Keratinocyte (primary cell): ENCODE data around the gene ALS2. TPM values are rescaled to one million over a fixed set of nuclear protein-coding genes. Genes with fewer than 3 reads are reported as not detected.

Experiments
- DNase-seq: peaks from one replicate; pipeline ENCODE4 v3.0.0-alpha.2; 2011; ENCODE audit warnings: low read depth, missing footprints, low spot score
- FAIRE-seq: peaks from 2 replicates; lab custom pipeline; 2011; peaks lifted over from hg19 to GRCh38; lab: Jason Lieb, UNC
- H2AFZ ChIP-seq: 2 replicates; pipeline ENCODE4 v1.6.0; 2012; ENCODE audit warnings: low read length, control low read depth, inconsistent platforms; ENCODE audit not compliant: control insufficient read depth
- H3K27ac ChIP-seq: 2 replicates; pipeline ENCODE4 v1.5.1; 2011; ENCODE audit warnings: low read length; ENCODE audit not compliant: control insufficient read depth, insufficient read depth
- H3K27me3 ChIP-seq: 3 replicates; pipeline ENCODE4 v1.6.0; 2011; ENCODE audit warnings: low read length; ENCODE audit not compliant: control insufficient read depth, insufficient read depth; ENCODE audit errors: extremely low read depth
- H3K36me3 ChIP-seq, 2 experiments: 2 replicates in 1 of 2; 3 replicates in 1 of 2; pipeline ENCODE4 v1.5.1; 2011; ENCODE audit warnings: low read length in 2 of 2, mild to moderate bottlenecking in 1 of 2; ENCODE audit not compliant: control insufficient read depth in 2 of 2, insufficient read depth in 2 of 2; ENCODE audit errors: extremely low read depth in 1 of 2
- H3K4me1 ChIP-seq: 3 replicates; pipeline ENCODE4 v1.5.1; 2011; ENCODE audit warnings: low read length; ENCODE audit not compliant: control insufficient read depth, insufficient read depth; ENCODE audit errors: extremely low read depth
- H3K4me2 ChIP-seq: 3 replicates; pipeline ENCODE4 v1.6.0; 2011; ENCODE audit warnings: low read depth, low read length; ENCODE audit not compliant: control insufficient read depth, insufficient read depth; ENCODE audit errors: extremely low read depth
- H3K4me3 ChIP-seq, 3 experiments: fragments of 200-600 bp in 1 of 3; sonication (generic) in 1 of 3; 2 replicates in 2 of 3; 3 replicates in 1 of 3; pipeline ENCODE4 v1.5.1; 2011 to 2016; ENCODE audit warnings: low read length in 3 of 3, mild to moderate bottlenecking in 3 of 3, control low read depth in 2 of 3, inconsistent platforms in 1 of 3, low read depth in 1 of 3, mixed read lengths in 1 of 3, mixed run types in 1 of 3, moderate library complexity in 1 of 3; ENCODE audit not compliant: control insufficient read depth in 2 of 3, insufficient read depth in 2 of 3; ENCODE audit errors: extremely low read depth in 1 of 3
- H3K79me2 ChIP-seq: 2 replicates; pipeline ENCODE4 v1.6.0; 2012; ENCODE audit warnings: low read length; ENCODE audit not compliant: control insufficient read depth, insufficient read depth
- H3K9ac ChIP-seq: 3 replicates; pipeline ENCODE4 v1.6.0; 2011; ENCODE audit warnings: low read length; ENCODE audit not compliant: control insufficient read depth, insufficient read depth; ENCODE audit errors: extremely low read depth
- H3K9me1 ChIP-seq: 3 replicates; pipeline ENCODE4 v1.6.0; 2011; ENCODE audit warnings: low read length; ENCODE audit not compliant: control insufficient read depth, insufficient read depth; ENCODE audit errors: extremely low read depth
- H3K9me3 ChIP-seq: 2 replicates; pipeline ENCODE4 v1.5.1; 2012; ENCODE audit warnings: low read depth, low read length; ENCODE audit not compliant: control insufficient read depth
- H4K20me1 ChIP-seq: 3 replicates; pipeline ENCODE4 v1.6.0; 2011; ENCODE audit warnings: low read length; ENCODE audit not compliant: control insufficient read depth, insufficient read depth; ENCODE audit errors: extremely low read depth
- CTCF ChIP-seq, 3 experiments: IDR thresholded peaks in 1 of 3; conservative IDR thresholded peaks in 1 of 3; optimal IDR thresholded peaks in 1 of 3; 2 replicates in 2 of 3; 3 replicates in 1 of 3; pipeline versions ENCODE3 to v1.5.1; 2011; ENCODE audit warnings: low read length in 3 of 3, mild to moderate bottlenecking in 3 of 3, moderate library complexity in 2 of 3, control low read depth in 1 of 3, inconsistent platforms in 1 of 3; ENCODE audit not compliant: insufficient read depth in 2 of 3; ENCODE audit errors: extremely low read depth in 1 of 3
- EZH2 ChIP-seq: IDR thresholded peaks from one replicate; pipeline ENCODE4 v1.6.1; 2012; ENCODE audit warnings: inconsistent platforms, mild to moderate bottlenecking, low read length, moderate library complexity
- dilution Hi-C: fragments of 300-500 bp; cut with MboI; formaldehyde crosslinking; loops from one replicate; pipeline ENCODE4 v1.7.0; 2020; ENCODE audit warnings: low sequenced_read_pairs; ENCODE audit not compliant: extremely low pct_ligation_motif_present
- polyA plus RNA-seq, 5 experiments: library from polyadenylated mRNA; depleted of rRNA in 3 of 5; stranded (reverse) in 3 of 5; stranded (forward) in 1 of 5; unstranded in 1 of 5; fragments of >200 nt; gene quantifications; 1 replicate in 1 of 5; 2 replicates in 3 of 5; 3 replicates in 1 of 5; pipeline versions ENCODE4 v1.2.1 to v1.2.3, GENCODE V29; 2011 to 2012; ENCODE audit warnings: missing spikeins in 2 of 5, low read depth in 1 of 5, low replicate concordance in 1 of 5

Gene ALS2
- polyA plus RNA-seq, 1 donor (not counting 4 experiments of a cell fraction or from before 2014, with no cell fraction given): 25.8 TPM

GRCh38 chr2:201669865-201670264, 110.9 kb downstream of the ALS2 start:
- no peak for FAIRE-seq
- dilution Hi-C loops: no loop called here

GRCh38 chr2:201668402-201668910, 112.3 kb downstream of the ALS2 start:
- H3K79me2 ChIP-seq: no peaks in the 10 kb centered on the region
- H4K20me1 ChIP-seq: no peaks in the 10 kb centered on the region
- H3K9me3 ChIP-seq: no peaks in the 10 kb centered on the region
- H3K36me3 ChIP-seq: no peaks in the 10 kb centered on the region
- DNase-seq (no peak), FAIRE-seq (no peak)
- no peak overlapping the region for H3K9ac ChIP-seq
- no peak overlapping the region for H3K4me2 ChIP-seq
- TF ChIP-seq CTCF (optimal IDR thresholded peaks at IDR 0.05 in 1 of 3, IDR thresholded peaks at IDR 0.05 in 1 of 3, conservative IDR thresholded peaks at IDR 0.05 in 1 of 3; ENCODE audit: extremely low read depth in 1 of 3, insufficient read depth in 2 of 3, low read length in 3 of 3): no peak
- no peak for TF ChIP-seq EZH2
- dilution Hi-C loops: no loop called here
- no peak overlapping the region for H3K4me3 ChIP-seq
- no peak overlapping the region for H3K27ac ChIP-seq
- H2AFZ ChIP-seq: no peak overlapping the region
- H3K9me1 ChIP-seq: no peaks in the 10 kb centered on the region
- no peaks in the 10 kb centered on the region for H3K27me3 ChIP-seq
- H3K4me1 ChIP-seq: no peaks in the 10 kb centered on the region

More at GRCh38 chr2:201669865-201670264, 110.9 kb downstream of the ALS2 start:
- H4K20me1 ChIP-seq: no peaks in the 10 kb centered on the region
- H3K9ac ChIP-seq: no peak overlapping the region
- TF ChIP-seq EZH2 (no peak), CTCF (optimal IDR thresholded peaks at IDR 0.05 in 1 of 3, IDR thresholded peaks at IDR 0.05 in 1 of 3, conservative IDR thresholded peaks at IDR 0.05 in 1 of 3; ENCODE audit: extremely low read depth in 1 of 3, insufficient read depth in 2 of 3, low read length in 3 of 3) (no peak)
- H3K27ac ChIP-seq: no peak overlapping the region
- no peaks in the 10 kb centered on the region for H3K79me2 ChIP-seq
- H3K9me1 ChIP-seq: no peaks in the 10 kb centered on the region
- H3K36me3 ChIP-seq: no peaks in the 10 kb centered on the region
- no peak overlapping the region for H3K4me2 ChIP-seq
- no peaks in the 10 kb centered on the region for H3K4me1 ChIP-seq
- H3K4me3 ChIP-seq: no peak overlapping the region
- H3K27me3 ChIP-seq: no peaks in the 10 kb centered on the region
- no peak overlapping the region for H2AFZ ChIP-seq
- no peaks in the 10 kb centered on the region for H3K9me3 ChIP-seq
- no peak for DNase-seq
